DOHH2 (cell line): ENCODE data around the gene MRPL10.
A peak's percentile ranks its signal among the peaks of the same experiment; 100 is the strongest.

Experiments
- CTCF ChIP-seq: fragments of 200-600 bp; sonication (generic); IDR thresholded peaks from one replicate; pipeline ENCODE4 v1.5.1; 2014; ENCODE audit warnings: antibody characterized with exemption, mild to moderate bottlenecking, low read depth, low read length; ENCODE audit not compliant: poor library complexity, severe bottlenecking
- EZH2phosphoT487 ChIP-seq: fragments of 200-600 bp; sonication (generic); IDR thresholded peaks from 2 replicates; pipeline ENCODE4 v1.6.1; 2017; ENCODE audit warnings: borderline replicate concordance, mild to moderate bottlenecking, antibody characterized with exemption, low read length, moderate library complexity, mixed read lengths

DNA sequence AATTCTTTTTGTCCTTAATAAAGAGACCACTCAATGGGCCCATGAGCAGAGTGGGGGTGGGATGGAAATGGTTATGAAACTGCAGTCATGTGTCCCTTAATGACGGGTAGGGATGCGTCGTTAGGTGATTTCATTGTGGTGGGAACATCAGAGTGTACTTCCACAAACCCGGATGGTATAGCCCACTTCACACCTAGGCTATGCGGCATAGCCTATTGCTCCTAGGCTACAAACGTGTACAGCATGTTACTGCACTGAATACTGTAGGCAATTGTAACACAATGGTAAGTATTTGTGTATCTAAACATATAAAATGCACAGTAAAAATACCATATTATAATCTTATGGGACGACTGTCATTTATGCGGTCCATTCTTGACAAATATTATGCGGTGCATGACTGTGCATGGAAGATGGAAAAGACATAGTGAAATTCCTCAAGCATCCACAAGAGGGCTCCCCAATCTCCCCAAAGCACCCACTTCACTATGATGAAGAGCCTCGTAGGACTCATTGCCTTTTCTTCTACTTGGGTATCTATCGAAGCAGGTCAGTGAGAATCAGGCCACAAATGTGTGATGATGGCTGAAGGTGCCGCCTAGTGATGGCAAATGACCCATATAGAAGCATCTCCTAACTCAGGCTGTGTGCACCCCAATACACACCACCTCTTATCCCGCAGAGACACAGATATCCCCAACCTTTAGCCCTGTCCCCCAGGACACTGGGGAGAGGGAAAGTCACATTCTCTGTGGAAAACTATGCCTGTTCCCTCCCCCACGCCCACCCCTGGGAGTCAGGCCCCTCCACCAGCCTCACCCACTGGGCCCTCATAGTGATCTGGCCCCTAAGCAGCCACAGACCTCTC, 54.8 kb downstream of the MRPL10 start:
- TF ChIP-seq CTCF (peak; percentile 78), EZH2phosphoT487 (no peak)
